CD14-positive monocyte (primary cell): ENCODE results near the gene DRGX. TPM values are rescaled to one million over a fixed set of nuclear protein-coding genes. Genes with fewer than 3 reads are reported as not detected.

Source experiments
- DNase-seq, 3 donors: peaks; one replicate each; pipeline ENCODE4 v3.0.0-alpha.2; 2011 to 2022
- H2AFZ ChIP-seq: 2 replicates; pipeline ENCODE4 v1.6.0; 2012; ENCODE audit warnings: mild to moderate bottlenecking, low read depth, low read length, inconsistent platforms; ENCODE audit not compliant: insufficient read depth, poor library complexity, severe bottlenecking
- H3K27ac ChIP-seq, 2 donors: 1 replicate in 1 of 2; 2 replicates in 1 of 2; pipeline ENCODE4 v1.5.1; 2012 to 2013; ENCODE audit warnings: low read length in 2 of 2, control low read depth in 1 of 2, inconsistent platforms in 1 of 2, low read depth in 1 of 2, mild to moderate bottlenecking in 1 of 2
- H3K27me3 ChIP-seq, 2 donors: one replicate each; pipeline versions ENCODE4 v1.6.0 to v1.6.1; 2011 to 2013; ENCODE audit warnings: low read length in 2 of 2; ENCODE audit not compliant: control insufficient read depth in 2 of 2, insufficient read depth in 2 of 2
- H3K36me3 ChIP-seq, 2 donors: replicated peaks in 1 of 2; 1 replicate in 1 of 2; 2 replicates in 1 of 2; pipeline versions ENCODE4 v1.5.1 to v1.6.1; 2012 to 2013; ENCODE audit warnings: low read length in 2 of 2, control low read depth in 1 of 2, inconsistent platforms in 1 of 2, mild to moderate bottlenecking in 1 of 2; ENCODE audit not compliant: insufficient read depth in 2 of 2, control insufficient read depth in 1 of 2
- H3K4me1 ChIP-seq, 2 donors: 1 replicate in 1 of 2; 2 replicates in 1 of 2; pipeline versions ENCODE4 v1.5.1 to v1.6.1; 2012 to 2013; ENCODE audit warnings: low read length in 2 of 2, control low read depth in 1 of 2, inconsistent platforms in 1 of 2, mild to moderate bottlenecking in 1 of 2, moderate library complexity in 1 of 2; ENCODE audit not compliant: insufficient read depth in 2 of 2, control insufficient read depth in 1 of 2
- H3K4me2 ChIP-seq: replicated peaks from 2 replicates; pipeline ENCODE3; 2012; ENCODE audit warnings: low read length, moderate library complexity, mild to moderate bottlenecking; ENCODE audit not compliant: poor library complexity, severe bottlenecking; ENCODE audit errors: extremely low read depth
- H3K4me3 ChIP-seq, 3 experiments: fragments of 200-600 bp in 1 of 3; sonication (generic) in 1 of 3; replicated peaks in 1 of 3; 1 replicate in 2 of 3; 2 replicates in 1 of 3; pipeline ENCODE4 v1.5.1; 2011 to 2013; ENCODE audit warnings: low read length in 3 of 3, mild to moderate bottlenecking in 3 of 3, control low read depth in 2 of 3, low read depth in 2 of 3, inconsistent platforms in 1 of 3, moderate library complexity in 1 of 3
- H3K79me2 ChIP-seq: 2 replicates; pipeline ENCODE4 v1.6.0; 2012; ENCODE audit warnings: mild to moderate bottlenecking, control low read depth, inconsistent platforms, low read length, moderate library complexity; ENCODE audit not compliant: insufficient read depth
- H3K9ac ChIP-seq: 2 replicates; pipeline ENCODE4 v1.6.0; 2017; ENCODE audit warnings: low read length, mild to moderate bottlenecking; ENCODE audit not compliant: insufficient read depth, poor library complexity, severe bottlenecking
- H3K9me3 ChIP-seq, 2 donors: replicated peaks in 1 of 2; 1 replicate in 1 of 2; 2 replicates in 1 of 2; pipeline versions ENCODE4 v1.5.1 to v1.6.1; 2012 to 2013; ENCODE audit warnings: low read length in 2 of 2, control low read depth in 1 of 2; ENCODE audit not compliant: control insufficient read depth in 1 of 2, insufficient read depth in 1 of 2
- H4K20me1 ChIP-seq: 2 replicates; pipeline ENCODE4 v1.6.0; 2012; ENCODE audit warnings: mild to moderate bottlenecking, low read length, control low read depth, moderate library complexity; ENCODE audit not compliant: insufficient read depth
- H3K27ac Mint-ChIP-seq, 7 donors: one replicate each; pipeline ENCODE4 v1.8.0; 2020; ENCODE audit warnings: mild to moderate bottlenecking in 7 of 7, mixed read lengths in 7 of 7, moderate library complexity in 6 of 7, inconsistent platforms in 2 of 7
- H3K27me3 Mint-ChIP-seq, 3 donors: one replicate each; pipeline ENCODE4 v1.8.0; 2021 to 2022; ENCODE audit warnings: low read depth in 3 of 3, mild to moderate bottlenecking in 3 of 3, mixed read lengths in 3 of 3, moderate library complexity in 3 of 3, inconsistent platforms in 1 of 3
- H3K36me3 Mint-ChIP-seq, 2 donors: one replicate each; pipeline ENCODE4 v1.8.0; 2020; ENCODE audit warnings: mixed read lengths in 2 of 2, inconsistent platforms in 1 of 2, mild to moderate bottlenecking in 1 of 2
- H3K4me1 Mint-ChIP-seq: one replicate; pipeline ENCODE4 v1.8.0; 2020; ENCODE audit warnings: mild to moderate bottlenecking, mixed read lengths
- H3K4me3 Mint-ChIP-seq, 2 donors: one replicate each; pipeline ENCODE4 v1.8.0; 2020; ENCODE audit warnings: mild to moderate bottlenecking in 2 of 2, mixed read lengths in 2 of 2, moderate library complexity in 1 of 2
- H3K9me3 Mint-ChIP-seq, 7 donors: one replicate each; pipeline ENCODE4 v1.8.0; 2020 to 2022; ENCODE audit warnings: mixed read lengths in 7 of 7, mild to moderate bottlenecking in 6 of 7, moderate library complexity in 6 of 7, inconsistent platforms in 2 of 7
- WGBS: methylation state at CpG from one replicate; pipeline ENCODE4 v1.1.5; 2013; ENCODE audit warnings: missing lambda C conversion rate; ENCODE audit not compliant: insufficient coverage; 5-methylcytosine and 5-hydroxymethylcytosine counted together
- intact Hi-C, 2 donors: fragments of 100-400 bp; cut with micrococcal nuclease; formaldehyde crosslinking; loops; one replicate each; pipeline versions ENCODE4 v1.15.0 to v1.15.1; 2023
- polyA plus RNA-seq, 3 donors: library from polyadenylated mRNA; depleted of rRNA in 1 of 3; unstranded in 2 of 3; stranded (reverse) in 1 of 3; fragments of 300-500 nt in 2 of 3; fragments of >200 nt in 1 of 3; fragmentation: Illumina TruSeq in 2 of 3; gene quantifications; 1 replicate in 2 of 3; 2 replicates in 1 of 3; pipeline ENCODE4 v1.2.3, GENCODE V29; 2012 to 2021
- TF ChIP-seq, protein P1 (sequence below): fragments of 200-600 bp; IDR thresholded peaks from one replicate; pipeline ENCODE4 v1.8.0; 2022; ENCODE audit warnings: antibody characterized with exemption, mild to moderate bottlenecking

DRGX gene
- polyA plus RNA-seq, 3 donors, result not detected

- TF ChIP-seq, protein P1, sequence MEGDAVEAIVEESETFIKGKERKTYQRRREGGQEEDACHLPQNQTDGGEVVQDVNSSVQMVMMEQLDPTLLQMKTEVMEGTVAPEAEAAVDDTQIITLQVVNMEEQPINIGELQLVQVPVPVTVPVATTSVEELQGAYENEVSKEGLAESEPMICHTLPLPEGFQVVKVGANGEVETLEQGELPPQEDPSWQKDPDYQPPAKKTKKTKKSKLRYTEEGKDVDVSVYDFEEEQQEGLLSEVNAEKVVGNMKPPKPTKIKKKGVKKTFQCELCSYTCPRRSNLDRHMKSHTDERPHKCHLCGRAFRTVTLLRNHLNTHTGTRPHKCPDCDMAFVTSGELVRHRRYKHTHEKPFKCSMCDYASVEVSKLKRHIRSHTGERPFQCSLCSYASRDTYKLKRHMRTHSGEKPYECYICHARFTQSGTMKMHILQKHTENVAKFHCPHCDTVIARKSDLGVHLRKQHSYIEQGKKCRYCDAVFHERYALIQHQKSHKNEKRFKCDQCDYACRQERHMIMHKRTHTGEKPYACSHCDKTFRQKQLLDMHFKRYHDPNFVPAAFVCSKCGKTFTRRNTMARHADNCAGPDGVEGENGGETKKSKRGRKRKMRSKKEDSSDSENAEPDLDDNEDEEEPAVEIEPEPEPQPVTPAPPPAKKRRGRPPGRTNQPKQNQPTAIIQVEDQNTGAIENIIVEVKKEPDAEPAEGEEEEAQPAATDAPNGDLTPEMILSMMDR, result no peak
- H3K79me2 ChIP-seq, result no peaks in the 10 kb centered on the region
- Mint-ChIP-seq H3K27ac (no peak overlapping the region), H3K4me1 (no peaks in the 10 kb centered on the region), H3K27me3 (peaks cover 0 to 5% (median 4%) of the 10 kb centered on the region in 3 donors), H3K4me3 (no peak overlapping the region), H3K9me3 (peaks cover 0 to 2% (median 0%) of the 10 kb centered on the region in 7 donors), H3K36me3 (no peaks in the 10 kb centered on the region)
- H4K20me1 ChIP-seq, result no peaks in the 10 kb centered on the region
- no peak overlapping the region for H3K4me3 ChIP-seq
- no peak overlapping the region for H3K27ac ChIP-seq
- H3K4me2 ChIP-seq, result no peak overlapping the region
- H3K27me3 ChIP-seq, result no peaks in the 10 kb centered on the region
- H3K9ac ChIP-seq, result no peak overlapping the region
- DNase-seq, result no peak
- no peaks in the 10 kb centered on the region for H3K36me3 ChIP-seq
- H3K9me3 ChIP-seq, result no peaks in the 10 kb centered on the region
- H2AFZ ChIP-seq, result no peak overlapping the region
- no peaks in the 10 kb centered on the region for H3K4me1 ChIP-seq
- intact Hi-C loops, result loop anchor here in 1 of 2 donors (10.0 kb wide), 1 partner anchor 433 kb away; no protein-coding TSS in a partner anchor
- WGBS, result 94% methylated on average over 19 of the region's 29 CpGs
These were observed 21.6 kb upstream of the DRGX start for GRCh38 chr10:49417311-49418052.

GRCh38 chr10:49415846-49416245, 20.0 kb upstream of the DRGX start:
- Histone ChIP-seq H4K20me1 (no peaks in the 10 kb centered on the region), H3K4me1 (no peaks in the 10 kb centered on the region), H3K9ac (no peak overlapping the region), H3K4me3 (no peak overlapping the region), H3K4me2 (no peak overlapping the region), H3K27me3 (no peaks in the 10 kb centered on the region), H3K27ac (no peak overlapping the region), H3K79me2 (no peaks in the 10 kb centered on the region), H3K36me3 (no peaks in the 10 kb centered on the region), H2AFZ (no peak overlapping the region), H3K9me3 (no peaks in the 10 kb centered on the region)
- H3K9me3 Mint-ChIP-seq, result peaks cover 0 to 1% (median 0%) of the 10 kb centered on the region in 7 donors
- no peak for DNase-seq
- intact Hi-C loops, result loop anchor here in 1 of 2 donors (10.0 kb wide), 1 partner anchor 431 kb away; no protein-coding TSS in a partner anchor
- H3K27me3 Mint-ChIP-seq, result peaks cover 4 to 11% (median 6%) of the 10 kb centered on the region in 3 donors
- H3K4me1 Mint-ChIP-seq, result no peaks in the 10 kb centered on the region
- H3K4me3 Mint-ChIP-seq, result no peak overlapping the region
- H3K36me3 Mint-ChIP-seq, result no peaks in the 10 kb centered on the region
- 60% methylated on average over 1 of the region's 2 CpGs for WGBS
- no peak overlapping the region for H3K27ac Mint-ChIP-seq
- TF ChIP-seq, protein P1, result no peak
